WTC11 (cell line): Measurements from ENCODE around the gene SQOR. TPM values are rescaled to one million over a fixed set of nuclear protein-coding genes. Genes with fewer than 3 reads are reported as not detected.

Experiments used
- ATAC-seq: fragments of 200-7000 bp; cut with Tn5 transposase; 2 replicates; pipeline ENCODE4 v1.10.0; 2021; ENCODE audit warnings: mild to moderate bottlenecking, moderate library complexity
- CTCF ChIA-PET: fragments of 300-600 bp; sonication (Branson Sonifier 250); formaldehyde crosslinking; loops from one replicate; lab custom pipeline; 2021; ENCODE audit warnings: antibody characterized with exemption; lab: Charles Lee
- POLR2A ChIA-PET: fragments of 350-600 bp; sonication (Branson Sonifier 250); formaldehyde crosslinking; loops from one replicate; lab custom pipeline; 2021; ENCODE audit warnings: antibody characterized with exemption; lab: Charles Lee
- DNase-seq: peaks from one replicate; pipeline ENCODE4 v3.0.0; 2021; ENCODE audit warnings: low spot score
- H3K27ac Mint-ChIP-seq: 2 replicates; pipeline ENCODE4 v1.8.0; 2021; ENCODE audit warnings: mixed read lengths
- H3K27me3 Mint-ChIP-seq: 2 replicates; pipeline ENCODE4 v1.8.0; 2021; ENCODE audit warnings: low read depth, mild to moderate bottlenecking, moderate library complexity, mixed read lengths
- H3K36me3 Mint-ChIP-seq: 2 replicates; pipeline ENCODE4 v1.8.0; 2021; ENCODE audit warnings: mixed read lengths
- H3K4me1 Mint-ChIP-seq: 2 replicates; pipeline ENCODE4 v1.8.0; 2022; ENCODE audit warnings: mixed read lengths
- H3K4me3 Mint-ChIP-seq: 2 replicates; pipeline ENCODE4 v1.8.0; 2021; ENCODE audit warnings: mild to moderate bottlenecking, moderate library complexity, mixed read lengths
- H3K9me3 Mint-ChIP-seq: 2 replicates; pipeline ENCODE4 v1.8.0; 2021; ENCODE audit warnings: mixed read lengths
- ESRRA ChIP-seq: sonication (generic); formaldehyde crosslinking; IDR thresholded peaks from 2 replicates; pipeline ENCODE4 v1.8.1; 2022; ENCODE audit warnings: mild to moderate bottlenecking, missing genetic modification reagents, borderline replicate concordance
- GRHL2 ChIP-seq: fragments of 250-450 bp; sonication (Bioruptor Pico); IDR thresholded peaks from 2 replicates; pipeline ENCODE4 v1.8.0; 2022; ENCODE audit warnings: mild to moderate bottlenecking, moderate library complexity; ENCODE audit not compliant: insufficient replicate concordance, severe bottlenecking
- GTF2I ChIP-seq: fragments of 250-450 bp; sonication (Bioruptor Pico); conservative IDR thresholded peaks from 2 replicates; pipeline ENCODE4 v1.4.0; 2021; ENCODE audit warnings: mild to moderate bottlenecking
- JAZF1 ChIP-seq: fragments of 250-450 bp; sonication (Bioruptor Pico); IDR thresholded peaks from 2 replicates; pipeline ENCODE4 v1.9.0; 2021; ENCODE audit warnings: moderate library complexity, mild to moderate bottlenecking, inconsistent platforms
- MXD4 ChIP-seq: fragments of 250-450 bp; sonication (Bioruptor Pico); IDR thresholded peaks from 2 replicates; pipeline ENCODE4 v1.8.0; 2021; ENCODE audit warnings: mild to moderate bottlenecking, moderate library complexity, borderline replicate concordance
- NR3C1 ChIP-seq: sonication (generic); formaldehyde crosslinking; conservative IDR thresholded peaks from 2 replicates; pipeline ENCODE4 v1.8.1; 2023; ENCODE audit warnings: low read depth, mild to moderate bottlenecking, missing genetic modification reagents
- OVOL2 ChIP-seq: fragments of 250-450 bp; sonication (Bioruptor Pico); IDR thresholded peaks from 2 replicates; pipeline ENCODE4 v1.9.0; 2021; ENCODE audit warnings: mild to moderate bottlenecking, borderline replicate concordance
- PRRX2 ChIP-seq: fragments of 250-450 bp; sonication (Bioruptor Pico); IDR thresholded peaks from 2 replicates; pipeline ENCODE4 v1.8.0; 2021; ENCODE audit warnings: mild to moderate bottlenecking
- RELA ChIP-seq: sonication (generic); formaldehyde crosslinking; IDR thresholded peaks from 2 replicates; pipeline ENCODE4 v1.8.1; 2022; ENCODE audit warnings: missing genetic modification reagents, mild to moderate bottlenecking, borderline replicate concordance
- RORB ChIP-seq: fragments of 250-450 bp; sonication (Bioruptor Pico); IDR thresholded peaks from 2 replicates; pipeline ENCODE4 v1.9.0; 2021; ENCODE audit warnings: mild to moderate bottlenecking
- SOX15 ChIP-seq: fragments of 250-450 bp; sonication (Bioruptor Pico); IDR thresholded peaks from 2 replicates; pipeline ENCODE4 v1.9.0; 2021; ENCODE audit warnings: mild to moderate bottlenecking
- ZBTB21 ChIP-seq: sonication (generic); formaldehyde crosslinking; IDR thresholded peaks from 2 replicates; pipeline ENCODE4 v1.8.1; 2023; ENCODE audit warnings: mild to moderate bottlenecking, missing genetic modification reagents, borderline replicate concordance
- ZNF121 ChIP-seq: sonication (generic); formaldehyde crosslinking; IDR thresholded peaks from 2 replicates; pipeline ENCODE4 v1.8.0; 2023; ENCODE audit warnings: missing genetic modification reagents
- ZNF138 ChIP-seq: sonication (generic); formaldehyde crosslinking; conservative IDR thresholded peaks from 2 replicates; pipeline ENCODE4 v1.8.1; 2022; ENCODE audit warnings: mild to moderate bottlenecking, moderate library complexity, missing genetic modification reagents
- ZNF219 ChIP-seq: sonication (generic); formaldehyde crosslinking; IDR thresholded peaks from 2 replicates; pipeline ENCODE4 v1.8.0; 2023; ENCODE audit warnings: missing genetic modification reagents, mild to moderate bottlenecking, borderline replicate concordance
- ZNF396 ChIP-seq: fragments of 250-450 bp; sonication (Bioruptor Pico); IDR thresholded peaks from 2 replicates; pipeline ENCODE4 v1.8.0; 2021; ENCODE audit warnings: mild to moderate bottlenecking, moderate library complexity, borderline replicate concordance
- total RNA-seq: library from RNA; stranded (reverse); gene quantifications from 3 replicates; pipeline ENCODE4 v1.2.3, GENCODE V29; 2021
- TF ChIP-seq, protein P1 (sequence below): fragments of 250-450 bp; sonication (Bioruptor Pico); IDR thresholded peaks from 2 replicates; pipeline ENCODE4 v2.1.2; 2022; ENCODE audit warnings: mild to moderate bottlenecking, moderate library complexity
- TF ChIP-seq, protein P2 (sequence below): sonication (generic); formaldehyde crosslinking; IDR thresholded peaks from 2 replicates; pipeline ENCODE4 v1.8.0; 2022; ENCODE audit warnings: mild to moderate bottlenecking, missing genetic modification reagents
- TF ChIP-seq, protein P3 (sequence below): fragments of 200-600 bp; IDR thresholded peaks from 2 replicates; pipeline ENCODE4 v1.8.0; 2022; ENCODE audit warnings: antibody characterized with exemption
- TF ChIP-seq, protein P4 (sequence below): sonication (generic); formaldehyde crosslinking; IDR thresholded peaks from 2 replicates; pipeline ENCODE4 v1.8.1; 2022; ENCODE audit warnings: missing genetic modification reagents, borderline replicate concordance
- TF ChIP-seq, protein P5 (sequence below): sonication (generic); formaldehyde crosslinking; IDR thresholded peaks from 2 replicates; pipeline ENCODE4 v1.8.1; 2023; ENCODE audit warnings: mild to moderate bottlenecking, missing genetic modification reagents, moderate library complexity
- TF ChIP-seq, protein P6 (sequence below): sonication (generic); formaldehyde crosslinking; IDR thresholded peaks from 2 replicates; pipeline ENCODE4 v1.8.0; 2023; ENCODE audit warnings: missing genetic modification reagents
- TF ChIP-seq, protein P7 (sequence below): sonication (generic); formaldehyde crosslinking; conservative IDR thresholded peaks from 2 replicates; pipeline ENCODE4 v1.8.1; 2023; ENCODE audit warnings: mild to moderate bottlenecking, low read depth, missing genetic modification reagents, moderate library complexity

The SQOR gene
- total RNA-seq, 1 experiment from 2014 or later, result 0.72 TPM

DNA sequence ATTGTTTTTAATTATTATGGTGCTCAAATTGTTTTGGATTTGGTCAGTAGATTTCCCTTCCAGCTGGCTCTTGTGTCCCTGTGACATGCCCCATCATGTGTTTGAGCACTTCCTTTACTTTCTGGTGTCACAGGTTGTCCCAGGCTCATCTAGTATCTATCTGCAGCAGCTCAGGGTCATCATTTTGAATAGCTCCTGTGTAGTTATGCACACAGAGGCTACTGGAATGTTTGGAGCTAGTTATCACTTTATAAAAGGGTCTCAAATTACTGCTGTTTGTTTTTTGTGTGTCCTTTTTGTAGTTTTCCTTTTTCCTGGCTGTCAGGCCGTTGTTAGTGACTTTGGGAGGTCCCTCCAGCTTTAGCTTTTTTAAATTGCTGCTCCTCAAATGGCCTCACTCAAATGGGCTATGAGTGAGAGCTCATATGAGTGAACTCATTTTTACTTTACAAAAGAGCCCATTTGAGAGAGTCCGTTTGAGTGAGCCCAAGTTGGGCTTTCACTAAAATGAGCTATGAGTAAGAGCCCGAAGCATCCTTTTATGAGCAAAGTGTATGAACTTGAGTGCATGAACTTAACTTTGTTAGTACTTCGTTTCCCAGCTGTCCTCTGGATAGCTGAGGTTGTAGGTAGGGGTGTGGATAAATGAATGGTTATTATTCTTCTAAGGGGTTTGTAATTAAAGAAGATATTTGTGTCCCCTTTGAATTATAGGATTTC, 43.8 kb downstream of the SQOR start (continued):
- TF ChIP-seq GTF2I (CRISPR knock-in tag) (no peak), ZNF396 (CRISPR knock-in tag) (no peak), SOX15 (CRISPR knock-in tag) (no peak), ZNF121 (CRISPR knock-in tag) (no peak), NR3C1 (CRISPR knock-in tag) (no peak), GRHL2 (no peak), RELA (CRISPR knock-in tag) (no peak)
- TF ChIP-seq, protein P1, sequence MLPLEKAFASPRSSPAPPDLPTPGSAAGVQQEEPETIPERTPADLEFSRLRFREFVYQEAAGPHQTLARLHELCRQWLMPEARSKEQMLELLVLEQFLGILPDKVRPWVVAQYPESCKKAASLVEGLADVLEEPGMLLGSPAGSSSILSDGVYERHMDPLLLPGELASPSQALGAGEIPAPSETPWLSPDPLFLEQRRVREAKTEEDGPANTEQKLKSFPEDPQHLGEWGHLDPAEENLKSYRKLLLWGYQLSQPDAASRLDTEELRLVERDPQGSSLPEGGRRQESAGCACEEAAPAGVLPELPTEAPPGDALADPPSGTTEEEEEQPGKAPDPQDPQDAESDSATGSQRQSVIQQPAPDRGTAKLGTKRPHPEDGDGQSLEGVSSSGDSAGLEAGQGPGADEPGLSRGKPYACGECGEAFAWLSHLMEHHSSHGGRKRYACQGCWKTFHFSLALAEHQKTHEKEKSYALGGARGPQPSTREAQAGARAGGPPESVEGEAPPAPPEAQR, result no peak
- TF ChIP-seq, all 79 proteins: peak for 0

DNA sequence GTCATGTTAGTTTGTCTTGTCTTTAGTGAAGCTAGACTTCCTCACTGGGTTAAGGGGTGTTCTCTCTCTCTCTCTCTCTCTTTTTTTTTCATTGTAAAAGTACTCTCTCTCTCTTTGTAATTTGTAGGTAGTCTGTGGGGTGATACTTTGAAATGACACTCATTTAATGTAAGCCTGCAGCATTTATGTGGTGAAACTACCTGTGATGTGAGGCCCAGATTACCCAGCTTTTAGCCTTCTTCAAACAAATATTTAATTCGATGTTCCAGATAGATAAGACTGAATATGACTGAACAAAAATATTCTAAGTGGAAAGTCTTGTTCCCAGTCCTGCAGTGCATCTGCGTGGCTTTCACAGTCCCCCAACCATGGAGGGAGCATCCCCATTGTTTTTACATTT, 49.7 kb downstream of the SQOR start:
- H3K36me3 Mint-ChIP-seq, result no peaks in the 10 kb centered on the region
- CTCF ChIA-PET, result interaction anchor here (1.8 kb wide), 1 partner anchor 25 kb away, joined by 3 read pairs; no protein-coding TSS in a partner anchor
- no peak overlapping the region for H3K27ac Mint-ChIP-seq
- 0 out of 2 replicates have a peak, but pooled peaks cover 3% of the 10 kb centered on the region for H3K27me3 Mint-ChIP-seq
- H3K4me3 Mint-ChIP-seq, result no peak overlapping the region
- H3K9me3 Mint-ChIP-seq, result no peaks in the 10 kb centered on the region
- POLR2A ChIA-PET, result no interaction called here
- DNase-seq (no peak), ATAC-seq (no peak)
- TF ChIP-seq, protein P1, result no peak
- TF ChIP-seq, protein P2, sequence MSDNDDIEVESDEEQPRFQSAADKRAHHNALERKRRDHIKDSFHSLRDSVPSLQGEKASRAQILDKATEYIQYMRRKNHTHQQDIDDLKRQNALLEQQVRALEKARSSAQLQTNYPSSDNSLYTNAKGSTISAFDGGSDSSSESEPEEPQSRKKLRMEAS (CRISPR knock-in tag), result no peak
- no peak for TF ChIP-seq ZBTB21 (CRISPR knock-in tag)
- TF ChIP-seq ZNF138 (CRISPR knock-in tag), result no peak
- no peak for TF ChIP-seq ESRRA (CRISPR knock-in tag)
- no peak for TF ChIP-seq NR3C1 (CRISPR knock-in tag)
- no peak for TF ChIP-seq PRRX2
- TF ChIP-seq RORB (CRISPR knock-in tag), result no peak
- TF ChIP-seq, protein P3, sequence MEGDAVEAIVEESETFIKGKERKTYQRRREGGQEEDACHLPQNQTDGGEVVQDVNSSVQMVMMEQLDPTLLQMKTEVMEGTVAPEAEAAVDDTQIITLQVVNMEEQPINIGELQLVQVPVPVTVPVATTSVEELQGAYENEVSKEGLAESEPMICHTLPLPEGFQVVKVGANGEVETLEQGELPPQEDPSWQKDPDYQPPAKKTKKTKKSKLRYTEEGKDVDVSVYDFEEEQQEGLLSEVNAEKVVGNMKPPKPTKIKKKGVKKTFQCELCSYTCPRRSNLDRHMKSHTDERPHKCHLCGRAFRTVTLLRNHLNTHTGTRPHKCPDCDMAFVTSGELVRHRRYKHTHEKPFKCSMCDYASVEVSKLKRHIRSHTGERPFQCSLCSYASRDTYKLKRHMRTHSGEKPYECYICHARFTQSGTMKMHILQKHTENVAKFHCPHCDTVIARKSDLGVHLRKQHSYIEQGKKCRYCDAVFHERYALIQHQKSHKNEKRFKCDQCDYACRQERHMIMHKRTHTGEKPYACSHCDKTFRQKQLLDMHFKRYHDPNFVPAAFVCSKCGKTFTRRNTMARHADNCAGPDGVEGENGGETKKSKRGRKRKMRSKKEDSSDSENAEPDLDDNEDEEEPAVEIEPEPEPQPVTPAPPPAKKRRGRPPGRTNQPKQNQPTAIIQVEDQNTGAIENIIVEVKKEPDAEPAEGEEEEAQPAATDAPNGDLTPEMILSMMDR, result no peak
- TF ChIP-seq JAZF1 (CRISPR knock-in tag), result no peak
- TF ChIP-seq OVOL2 (CRISPR knock-in tag), result no peak
- TF ChIP-seq ZNF219 (CRISPR knock-in tag), result no peak
- TF ChIP-seq, all 79 proteins: peak for 0
- no peaks in the 10 kb centered on the region for H3K4me1 Mint-ChIP-seq

DNA sequence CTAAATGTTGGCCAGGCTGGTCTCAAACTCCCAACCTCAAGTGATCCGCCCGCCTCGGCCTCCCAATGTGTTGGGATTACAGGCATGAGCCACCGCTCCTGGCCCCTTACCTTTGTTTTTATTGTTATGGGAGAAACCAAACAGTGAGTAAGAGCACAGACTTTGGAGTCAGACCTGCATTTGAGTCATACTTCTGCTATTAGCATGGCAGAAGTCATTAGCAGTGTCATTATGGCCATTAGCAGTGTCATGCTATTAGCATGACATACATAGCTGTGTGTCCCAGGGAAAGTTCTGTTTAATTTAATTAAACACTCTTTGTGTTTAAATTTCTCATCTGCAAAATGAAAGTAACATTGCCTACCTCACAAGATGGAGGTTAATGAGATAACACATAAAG, 54.8 kb downstream of the SQOR start:
- Mint-ChIP-seq H3K27ac (no peak overlapping the region), H3K9me3 (no peaks in the 10 kb centered on the region), H3K36me3 (no peaks in the 10 kb centered on the region), H3K27me3 (peaks cover 3% of the 10 kb centered on the region), H3K4me3 (no peak overlapping the region), H3K4me1 (no peaks in the 10 kb centered on the region)
- ATAC-seq, result no peak
- DNase-seq, result no peak
- ChIA-PET CTCF (no interaction called here), POLR2A (no interaction called here)
- TF ChIP-seq, protein P4, sequence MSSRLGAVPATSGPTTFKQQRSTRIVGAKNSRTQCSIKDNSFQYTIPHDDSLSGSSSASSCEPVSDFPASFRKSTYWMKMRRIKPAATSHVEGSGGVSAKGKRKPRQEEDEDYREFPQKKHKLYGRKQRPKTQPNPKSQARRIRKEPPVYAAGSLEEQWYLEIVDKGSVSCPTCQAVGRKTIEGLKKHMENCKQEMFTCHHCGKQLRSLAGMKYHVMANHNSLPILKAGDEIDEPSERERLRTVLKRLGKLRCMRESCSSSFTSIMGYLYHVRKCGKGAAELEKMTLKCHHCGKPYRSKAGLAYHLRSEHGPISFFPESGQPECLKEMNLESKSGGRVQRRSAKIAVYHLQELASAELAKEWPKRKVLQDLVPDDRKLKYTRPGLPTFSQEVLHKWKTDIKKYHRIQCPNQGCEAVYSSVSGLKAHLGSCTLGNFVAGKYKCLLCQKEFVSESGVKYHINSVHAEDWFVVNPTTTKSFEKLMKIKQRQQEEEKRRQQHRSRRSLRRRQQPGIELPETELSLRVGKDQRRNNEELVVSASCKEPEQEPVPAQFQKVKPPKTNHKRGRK (CRISPR knock-in tag), result no peak
- TF ChIP-seq, protein P5, sequence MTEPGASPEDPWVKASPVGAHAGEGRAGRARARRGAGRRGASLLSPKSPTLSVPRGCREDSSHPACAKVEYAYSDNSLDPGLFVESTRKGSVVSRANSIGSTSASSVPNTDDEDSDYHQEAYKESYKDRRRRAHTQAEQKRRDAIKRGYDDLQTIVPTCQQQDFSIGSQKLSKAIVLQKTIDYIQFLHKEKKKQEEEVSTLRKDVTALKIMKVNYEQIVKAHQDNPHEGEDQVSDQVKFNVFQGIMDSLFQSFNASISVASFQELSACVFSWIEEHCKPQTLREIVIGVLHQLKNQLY (CRISPR knock-in tag), result no peak
- TF ChIP-seq, protein P6, sequence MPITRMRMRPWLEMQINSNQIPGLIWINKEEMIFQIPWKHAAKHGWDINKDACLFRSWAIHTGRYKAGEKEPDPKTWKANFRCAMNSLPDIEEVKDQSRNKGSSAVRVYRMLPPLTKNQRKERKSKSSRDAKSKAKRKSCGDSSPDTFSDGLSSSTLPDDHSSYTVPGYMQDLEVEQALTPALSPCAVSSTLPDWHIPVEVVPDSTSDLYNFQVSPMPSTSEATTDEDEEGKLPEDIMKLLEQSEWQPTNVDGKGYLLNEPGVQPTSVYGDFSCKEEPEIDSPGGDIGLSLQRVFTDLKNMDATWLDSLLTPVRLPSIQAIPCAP, result no peak
- TF ChIP-seq, protein P7, sequence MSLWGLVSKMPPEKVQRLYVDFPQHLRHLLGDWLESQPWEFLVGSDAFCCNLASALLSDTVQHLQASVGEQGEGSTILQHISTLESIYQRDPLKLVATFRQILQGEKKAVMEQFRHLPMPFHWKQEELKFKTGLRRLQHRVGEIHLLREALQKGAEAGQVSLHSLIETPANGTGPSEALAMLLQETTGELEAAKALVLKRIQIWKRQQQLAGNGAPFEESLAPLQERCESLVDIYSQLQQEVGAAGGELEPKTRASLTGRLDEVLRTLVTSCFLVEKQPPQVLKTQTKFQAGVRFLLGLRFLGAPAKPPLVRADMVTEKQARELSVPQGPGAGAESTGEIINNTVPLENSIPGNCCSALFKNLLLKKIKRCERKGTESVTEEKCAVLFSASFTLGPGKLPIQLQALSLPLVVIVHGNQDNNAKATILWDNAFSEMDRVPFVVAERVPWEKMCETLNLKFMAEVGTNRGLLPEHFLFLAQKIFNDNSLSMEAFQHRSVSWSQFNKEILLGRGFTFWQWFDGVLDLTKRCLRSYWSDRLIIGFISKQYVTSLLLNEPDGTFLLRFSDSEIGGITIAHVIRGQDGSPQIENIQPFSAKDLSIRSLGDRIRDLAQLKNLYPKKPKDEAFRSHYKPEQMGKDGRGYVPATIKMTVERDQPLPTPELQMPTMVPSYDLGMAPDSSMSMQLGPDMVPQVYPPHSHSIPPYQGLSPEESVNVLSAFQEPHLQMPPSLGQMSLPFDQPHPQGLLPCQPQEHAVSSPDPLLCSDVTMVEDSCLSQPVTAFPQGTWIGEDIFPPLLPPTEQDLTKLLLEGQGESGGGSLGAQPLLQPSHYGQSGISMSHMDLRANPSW (CRISPR knock-in tag), result no peak
- TF ChIP-seq MXD4 (CRISPR knock-in tag) (no peak), JAZF1 (CRISPR knock-in tag) (no peak), SOX15 (CRISPR knock-in tag) (no peak)
